NB4 (cell line): ENCODE data around the gene SUN5.

ENCODE experiments used
- DNase-seq: peaks from one replicate; pipeline ENCODE4 v3.0.0; 2010; ENCODE audit warnings: low read depth
- H3K4me3 ChIP-seq: one replicate; pipeline ENCODE4 v1.5.1; 2011; ENCODE audit warnings: mild to moderate bottlenecking, low read depth, low read length, moderate library complexity
- MYC ChIP-seq: IDR thresholded peaks from 2 replicates; pipeline ENCODE4 v1.6.1; 2011; ENCODE audit warnings: low read depth, low read length
- POLR2A ChIP-seq: IDR thresholded peaks from 2 replicates; pipeline ENCODE4 v1.6.1; 2011; ENCODE audit warnings: mild to moderate bottlenecking; ENCODE audit not compliant: insufficient read length; ENCODE audit errors: extremely low read depth
- TF ChIP-seq, protein P1 (sequence below): IDR thresholded peaks from one replicate; pipeline ENCODE4 v1.5.1; 2012; ENCODE audit warnings: low read depth, low read length
- TF ChIP-seq, protein P2 (sequence below): IDR thresholded peaks from 2 replicates; pipeline ENCODE4 v1.6.1; 2011; ENCODE audit warnings: low read depth, low read length

Gene SUN5

GRCh38 chr20:32991383-32991782, 12.8 kb downstream of the SUN5 start:
- no peak for TF ChIP-seq MYC
- TF ChIP-seq, protein P1, sequence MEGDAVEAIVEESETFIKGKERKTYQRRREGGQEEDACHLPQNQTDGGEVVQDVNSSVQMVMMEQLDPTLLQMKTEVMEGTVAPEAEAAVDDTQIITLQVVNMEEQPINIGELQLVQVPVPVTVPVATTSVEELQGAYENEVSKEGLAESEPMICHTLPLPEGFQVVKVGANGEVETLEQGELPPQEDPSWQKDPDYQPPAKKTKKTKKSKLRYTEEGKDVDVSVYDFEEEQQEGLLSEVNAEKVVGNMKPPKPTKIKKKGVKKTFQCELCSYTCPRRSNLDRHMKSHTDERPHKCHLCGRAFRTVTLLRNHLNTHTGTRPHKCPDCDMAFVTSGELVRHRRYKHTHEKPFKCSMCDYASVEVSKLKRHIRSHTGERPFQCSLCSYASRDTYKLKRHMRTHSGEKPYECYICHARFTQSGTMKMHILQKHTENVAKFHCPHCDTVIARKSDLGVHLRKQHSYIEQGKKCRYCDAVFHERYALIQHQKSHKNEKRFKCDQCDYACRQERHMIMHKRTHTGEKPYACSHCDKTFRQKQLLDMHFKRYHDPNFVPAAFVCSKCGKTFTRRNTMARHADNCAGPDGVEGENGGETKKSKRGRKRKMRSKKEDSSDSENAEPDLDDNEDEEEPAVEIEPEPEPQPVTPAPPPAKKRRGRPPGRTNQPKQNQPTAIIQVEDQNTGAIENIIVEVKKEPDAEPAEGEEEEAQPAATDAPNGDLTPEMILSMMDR: no peak
- TF ChIP-seq, protein P2, sequence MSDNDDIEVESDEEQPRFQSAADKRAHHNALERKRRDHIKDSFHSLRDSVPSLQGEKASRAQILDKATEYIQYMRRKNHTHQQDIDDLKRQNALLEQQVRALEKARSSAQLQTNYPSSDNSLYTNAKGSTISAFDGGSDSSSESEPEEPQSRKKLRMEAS: no peak
- no peak for TF ChIP-seq POLR2A
- DNase-seq: no peak
- H3K4me3 ChIP-seq: no peak overlapping the region

DNA sequence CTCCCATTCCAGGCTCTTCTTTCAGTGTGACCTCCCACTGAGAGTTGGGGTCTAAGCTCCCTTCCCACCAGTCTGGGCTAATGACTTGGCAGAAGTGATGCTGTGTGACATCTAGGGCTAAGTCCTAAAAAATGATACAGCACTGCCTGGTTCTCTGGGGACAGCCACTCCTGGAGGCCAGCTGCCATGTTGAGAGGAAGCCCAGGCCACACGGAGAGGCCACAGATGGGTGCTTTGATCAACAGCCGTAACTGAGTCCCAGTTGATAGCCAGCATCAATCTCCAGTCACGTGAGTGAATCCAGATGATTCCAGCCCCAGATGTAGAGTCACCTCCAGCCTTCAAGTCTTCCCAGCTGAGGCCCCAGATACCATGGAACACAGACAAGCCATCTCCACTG, 13.8 kb downstream of the SUN5 start:
- TF ChIP-seq, protein P1: no peak
- TF ChIP-seq POLR2A (no peak), MYC (no peak)
- TF ChIP-seq, protein P2: no peak
- no peak overlapping the region for H3K4me3 ChIP-seq
- DNase-seq: no peak

DNA sequence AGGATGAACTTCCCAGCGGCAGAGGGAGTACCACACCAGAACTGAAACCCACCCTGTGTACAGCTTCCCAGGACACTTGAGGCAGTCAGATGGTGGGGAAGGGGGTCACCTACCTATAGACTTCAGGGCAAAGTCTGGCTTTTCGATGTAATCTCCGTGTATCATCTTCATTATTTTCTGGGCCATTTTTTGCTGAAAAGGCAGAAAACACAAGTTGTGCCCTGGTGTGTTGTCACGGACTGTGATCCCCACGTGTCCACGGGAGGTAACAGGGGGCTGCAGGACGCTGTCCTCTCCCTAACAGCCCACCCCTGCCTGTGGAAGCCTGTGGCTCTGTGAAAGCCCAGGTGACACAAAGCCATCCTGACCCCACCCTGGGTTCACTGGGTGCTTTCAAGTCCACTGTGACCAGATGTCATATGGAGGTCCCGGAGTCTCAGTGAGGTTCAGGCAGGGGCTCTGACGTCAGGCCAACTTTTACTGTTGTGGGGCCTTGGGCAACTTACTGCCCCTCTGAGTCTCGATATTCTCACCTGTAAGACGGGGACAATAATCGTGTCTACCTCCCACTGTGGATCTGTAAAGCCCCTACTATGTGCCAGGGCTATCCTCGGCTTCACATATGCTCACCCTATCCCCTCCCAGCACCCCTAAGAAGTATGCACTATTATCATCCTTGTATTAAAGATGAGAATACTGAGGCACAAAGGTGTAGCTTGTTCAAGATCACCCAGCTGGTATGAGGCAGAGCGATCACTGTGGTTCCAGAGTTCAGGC, 14.5 kb downstream of the SUN5 start:
- TF ChIP-seq POLR2A (no peak), MYC (no peak)
- TF ChIP-seq, protein P1: no peak
- TF ChIP-seq, protein P2: no peak
- H3K4me3 ChIP-seq: no peak overlapping the region
- no peak for DNase-seq

DNA sequence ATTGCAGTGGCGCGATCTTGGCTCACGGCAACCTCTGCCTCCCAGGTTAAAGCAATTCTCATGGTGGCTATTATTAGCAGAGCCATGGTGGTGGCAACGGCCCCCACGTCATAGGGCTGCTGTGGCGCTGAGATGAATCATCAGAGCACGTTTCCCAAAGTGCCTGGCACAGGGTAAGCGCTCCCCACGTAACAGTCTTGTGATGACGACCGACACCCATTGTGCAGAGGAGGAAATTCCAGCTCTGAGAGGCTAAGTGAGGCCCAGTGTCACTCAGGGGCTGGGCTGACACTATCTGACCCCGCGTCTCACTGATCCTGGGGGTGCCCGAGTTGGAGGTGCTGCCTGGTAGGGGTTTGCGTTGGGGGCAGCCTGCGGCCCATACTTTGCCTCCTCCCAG, 16.2 kb downstream of the SUN5 start:
- TF ChIP-seq, protein P1: no peak
- TF ChIP-seq, protein P2: no peak
- no peak for TF ChIP-seq MYC
- DNase-seq: peak; percentile 51
- H3K4me3 ChIP-seq: no peak overlapping the region

DNA sequence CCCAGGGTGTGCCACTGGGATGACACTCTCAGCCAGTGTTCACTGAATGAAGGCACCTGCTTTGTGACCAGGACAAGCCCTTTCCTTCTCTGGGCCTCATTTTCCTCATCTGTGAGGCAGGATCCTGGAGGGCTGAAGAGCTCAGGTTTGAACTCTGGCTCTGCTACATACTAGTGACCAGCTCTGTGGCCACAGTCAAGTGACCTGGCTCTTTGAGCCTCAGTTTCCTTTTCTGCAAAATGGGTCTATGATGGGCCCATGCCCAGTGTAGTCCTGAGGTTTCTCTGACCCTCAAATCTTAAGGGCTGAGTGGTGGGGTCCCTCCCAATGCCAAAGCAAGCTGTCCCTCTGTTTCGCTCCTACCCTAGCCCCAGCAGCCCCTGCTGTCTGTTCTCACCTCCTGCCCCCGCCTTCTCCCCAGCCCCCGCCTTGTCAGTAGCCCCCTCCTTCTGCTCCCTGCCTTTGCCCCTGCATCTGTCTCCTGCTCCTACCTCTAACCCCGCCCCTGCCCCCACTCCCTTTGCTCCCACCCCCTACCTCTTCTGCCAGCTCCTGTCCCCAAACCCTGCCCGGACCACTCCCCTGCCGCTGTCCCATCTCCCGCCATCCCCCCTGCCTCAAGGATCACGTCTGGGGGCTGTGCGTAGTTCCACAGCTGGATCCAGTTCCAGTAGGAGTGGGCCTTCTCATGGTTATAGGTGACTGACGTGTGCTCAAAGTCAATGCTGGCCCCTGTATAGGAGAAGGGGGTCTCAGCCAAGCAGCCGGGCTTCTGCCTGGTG, 17.0 kb downstream of the SUN5 start:
- TF ChIP-seq, protein P2: no peak
- TF ChIP-seq MYC (no peak), POLR2A (no peak)
- TF ChIP-seq, protein P1: no peak

More for the DNA sequence above, 17.0 kb downstream of the SUN5 start:
- DNase-seq: no peak
- H3K4me3 ChIP-seq: no peak overlapping the region
